Esophagus squamous epithelium (tissue), 4 donors: ENCODE results near the gene EGF.

Experiments
- CTCF ChIP-seq, 6 experiments: fragments of 450-650 bp in 4 of 6; fragments of 200-600 bp in 2 of 6; sonication (generic) in 2 of 6; IDR thresholded peaks; one replicate each; pipeline ENCODE4 v1.5.1; 2016 to 2019; ENCODE audit warnings: antibody characterized with exemption in 6 of 6, mild to moderate bottlenecking in 4 of 6, moderate library complexity in 4 of 6
- POLR2A ChIP-seq, 4 donors: fragments of 450-650 bp; IDR thresholded peaks; one replicate each; pipeline ENCODE4 v1.6.1; 2017; ENCODE audit warnings: antibody characterized with exemption in 4 of 4, mild to moderate bottlenecking in 4 of 4, moderate library complexity in 3 of 4

GRCh38 chr4:110002326-110002725, 89.6 kb downstream of the EGF start:
- TF ChIP-seq CTCF (IDR thresholded peaks at IDR 0.05): no peak
- no peak for TF ChIP-seq POLR2A (IDR thresholded peaks at IDR 0.05)
